Fibroblast of skin of right biceps (primary cell): Measurements from ENCODE around the gene B4GALT5.
A peak's percentile ranks its signal among the peaks of the same experiment; 100 is the strongest.

Source experiments
- DNase-seq: peaks from one replicate; pipeline ENCODE4 v3.0.0-alpha.2; 2013

B4GALT5 gene

DNA sequence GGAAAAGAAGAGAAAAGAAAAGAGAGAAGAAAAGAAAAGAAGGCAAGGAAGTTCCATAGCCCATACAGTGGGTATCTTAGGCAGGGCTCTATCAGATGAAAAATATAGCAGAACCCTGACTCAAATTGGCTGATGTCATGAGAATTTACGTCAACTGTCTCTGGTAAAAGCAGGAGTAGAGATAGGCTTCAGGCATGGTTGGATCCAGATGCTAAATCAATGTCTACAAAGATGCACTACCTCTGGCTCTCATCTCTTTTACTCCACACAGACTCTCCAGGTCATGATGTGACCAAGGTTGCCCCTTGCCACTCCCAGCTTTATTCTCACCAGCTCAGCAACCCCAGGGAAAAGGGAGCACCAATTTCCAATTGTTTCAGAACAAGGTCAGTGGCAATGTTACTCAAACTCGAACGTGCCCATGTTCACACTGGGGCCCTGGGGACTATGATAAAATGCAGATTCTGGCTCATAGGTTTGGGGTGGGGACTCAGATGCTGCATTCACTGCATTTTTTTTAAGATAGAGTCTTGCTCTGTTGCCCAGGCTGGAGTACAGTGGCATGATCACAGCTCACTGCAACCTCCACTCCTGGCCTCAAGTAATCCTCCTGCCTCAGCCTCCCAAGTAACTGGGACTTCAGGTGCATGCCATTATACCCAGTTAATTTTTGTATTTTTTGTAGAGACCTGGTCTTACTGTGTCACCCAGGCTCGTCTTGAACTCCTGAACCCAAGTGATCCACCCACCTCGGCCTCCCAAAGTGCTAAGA lies 112.3 kb downstream of the B4GALT5 start:
- DNase-seq, result no peak

- no peak for DNase-seq
Measured at GRCh38 chr20:49599746-49600113, 113.9 kb downstream of the B4GALT5 start.

DNA sequence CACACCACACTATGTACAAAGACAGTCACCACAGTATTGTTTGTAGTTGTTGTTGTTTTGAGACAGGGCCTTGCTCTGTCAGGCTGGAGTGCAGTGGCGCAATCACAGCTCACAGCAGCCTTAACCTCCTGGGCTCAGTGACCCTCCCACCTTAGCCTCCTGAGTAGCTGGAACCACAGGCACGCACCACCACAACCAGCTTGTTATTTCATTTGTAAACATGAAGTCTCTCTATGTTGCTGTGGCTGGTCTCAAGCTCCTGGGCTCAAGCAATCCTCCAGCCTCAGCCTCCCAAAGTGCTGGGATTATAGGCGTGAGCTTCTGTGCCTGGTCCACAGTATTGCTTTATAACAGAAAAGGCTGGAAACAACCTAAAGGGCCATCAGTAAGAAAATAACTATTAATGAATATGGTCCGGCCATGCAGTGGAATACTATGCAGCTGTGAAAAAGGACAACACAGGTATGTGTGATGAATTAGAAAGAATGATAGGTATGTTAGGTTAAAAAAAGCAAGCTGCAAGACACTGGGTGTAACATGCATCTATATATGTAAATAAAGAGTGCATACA lies 115.8 kb downstream of the B4GALT5 start:
- DNase-seq, result no peak

DNA sequence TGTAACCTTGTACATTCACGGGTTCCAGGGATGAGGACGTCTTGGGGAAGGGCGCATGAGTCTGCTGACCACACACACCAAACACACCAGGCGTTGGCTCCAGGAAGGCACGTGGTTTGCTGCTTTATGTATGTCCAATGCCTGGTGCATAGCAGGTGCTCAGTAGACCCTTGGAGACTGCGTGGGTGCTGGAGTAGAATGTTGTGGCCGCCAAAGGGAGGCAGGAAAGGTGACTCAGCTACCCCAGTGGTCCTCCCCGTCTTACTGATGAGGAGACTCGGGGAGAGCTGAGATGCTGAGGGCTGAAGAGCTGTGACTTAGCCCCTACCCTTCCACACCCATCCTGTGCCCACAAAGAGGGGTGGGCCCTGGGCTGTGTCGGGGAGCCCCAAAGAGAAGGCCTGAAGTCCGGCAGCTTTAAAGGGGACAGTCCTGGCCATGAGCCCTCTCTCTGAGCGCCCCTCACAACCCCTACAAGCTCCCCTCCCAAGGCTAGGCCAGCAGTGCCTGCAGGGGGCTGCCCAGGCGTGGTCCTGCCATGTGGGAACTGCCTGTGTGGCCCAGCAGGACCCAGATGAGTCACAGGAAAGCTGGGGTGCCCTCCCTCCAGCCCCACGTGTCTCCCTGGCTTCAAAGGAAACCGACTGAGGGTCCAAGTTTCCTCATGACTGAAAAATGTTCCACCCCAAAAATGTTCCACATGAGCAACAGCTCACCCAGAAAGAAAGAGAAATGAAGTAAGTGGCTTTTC lies 117.7 kb downstream of the B4GALT5 start:
- peak; percentile 46 for DNase-seq

- no peak for DNase-seq
Measured at GRCh38 chr20:49595346-49595745, 118.3 kb downstream of the B4GALT5 start.

- no peak for DNase-seq
Measured at GRCh38 chr20:49594931-49595315, 118.8 kb downstream of the B4GALT5 start.

DNA sequence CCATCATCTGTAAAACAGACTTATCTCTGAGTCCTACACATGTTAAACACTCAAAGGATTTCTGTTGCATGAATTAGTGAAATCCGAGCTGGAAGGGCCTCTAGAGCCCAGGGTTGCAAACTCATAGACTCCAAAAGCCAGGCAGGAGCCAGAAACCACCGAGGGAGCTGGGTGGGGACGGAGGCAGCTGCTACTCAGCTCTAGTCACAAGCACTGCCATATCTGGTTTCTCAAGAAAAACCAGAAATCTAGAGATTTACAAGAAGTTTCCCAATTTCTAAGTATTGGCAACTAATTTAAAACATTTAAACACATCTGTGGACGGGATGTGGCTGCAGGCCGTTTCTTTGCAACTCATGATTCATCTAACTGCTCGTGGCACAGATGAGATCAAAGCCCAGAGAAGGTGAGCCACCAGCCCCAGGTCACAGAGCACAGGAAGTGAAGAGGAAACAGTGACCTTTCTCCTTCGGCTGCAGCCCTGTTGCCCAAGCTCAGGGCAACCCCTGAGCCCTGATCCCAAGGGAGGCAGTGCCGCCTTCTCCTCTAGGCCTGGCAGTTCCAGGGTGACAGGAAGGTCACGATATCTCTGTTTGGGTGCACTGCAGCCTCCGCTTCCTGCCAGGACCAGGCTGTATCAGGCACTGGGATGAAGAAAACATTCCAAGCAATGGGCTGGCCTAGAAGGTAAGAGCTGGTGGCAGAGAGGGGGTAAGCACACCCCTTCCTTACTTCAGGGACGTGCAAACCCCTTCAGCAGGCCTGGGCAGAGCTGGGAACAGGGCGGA lies 119.3 kb downstream of the B4GALT5 start:
- peak; percentile 49 for DNase-seq

DNA sequence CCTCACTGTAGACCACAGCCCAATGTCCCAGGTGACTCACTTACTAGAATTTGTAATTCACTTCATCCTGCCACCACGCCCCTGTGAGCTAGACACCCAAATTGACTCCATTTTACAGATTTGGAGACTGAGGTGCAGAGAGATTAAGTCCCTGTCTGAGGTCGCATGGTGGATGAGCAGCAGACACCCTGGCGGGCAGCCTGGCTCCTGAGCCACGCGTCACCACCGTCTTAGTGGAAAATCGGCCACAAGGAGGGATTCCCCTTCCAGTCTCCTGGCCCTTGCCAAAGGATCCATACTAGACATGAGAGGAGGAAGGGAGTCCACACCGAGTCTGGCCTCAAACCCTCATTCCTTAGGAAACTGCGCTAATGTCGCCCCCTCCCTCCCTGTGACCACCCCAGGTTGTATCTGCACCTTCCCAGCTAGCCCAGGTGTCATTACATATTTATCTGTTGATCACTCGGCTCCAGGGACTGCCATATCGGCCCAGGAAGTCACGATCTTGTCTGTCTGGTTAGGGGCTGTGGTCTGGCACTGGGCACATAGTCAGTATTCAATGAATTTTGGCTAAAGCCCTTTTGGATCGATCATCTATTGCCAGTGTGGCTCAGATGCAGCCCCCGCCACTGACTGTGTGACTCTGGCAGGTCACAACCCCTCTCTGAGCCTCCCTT lies 120.1 kb downstream of the B4GALT5 start:
- DNase-seq, result no peak

DNA sequence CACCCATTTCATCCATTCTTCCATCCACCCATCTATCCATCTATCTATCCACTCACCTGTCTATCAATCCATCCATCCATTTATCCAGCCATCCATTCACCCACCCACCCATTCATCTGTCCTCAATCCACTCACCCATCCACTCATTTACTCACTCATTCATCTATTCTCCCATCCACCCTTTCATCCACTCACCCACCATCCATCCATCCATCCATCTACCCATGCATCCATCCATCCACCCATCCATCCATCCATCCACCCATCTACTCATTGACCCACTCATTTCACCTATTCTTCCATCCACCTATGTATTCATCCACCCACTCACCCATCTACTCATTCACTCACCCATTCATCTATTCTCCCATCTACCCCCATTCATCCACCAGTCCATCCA lies 121.6 kb downstream of the B4GALT5 start:
- no peak for DNase-seq

GRCh38 chr20:49591217-49591865 lies 122.3 kb downstream of the B4GALT5 start:
- DNase-seq, result peak; percentile 28

DNA sequence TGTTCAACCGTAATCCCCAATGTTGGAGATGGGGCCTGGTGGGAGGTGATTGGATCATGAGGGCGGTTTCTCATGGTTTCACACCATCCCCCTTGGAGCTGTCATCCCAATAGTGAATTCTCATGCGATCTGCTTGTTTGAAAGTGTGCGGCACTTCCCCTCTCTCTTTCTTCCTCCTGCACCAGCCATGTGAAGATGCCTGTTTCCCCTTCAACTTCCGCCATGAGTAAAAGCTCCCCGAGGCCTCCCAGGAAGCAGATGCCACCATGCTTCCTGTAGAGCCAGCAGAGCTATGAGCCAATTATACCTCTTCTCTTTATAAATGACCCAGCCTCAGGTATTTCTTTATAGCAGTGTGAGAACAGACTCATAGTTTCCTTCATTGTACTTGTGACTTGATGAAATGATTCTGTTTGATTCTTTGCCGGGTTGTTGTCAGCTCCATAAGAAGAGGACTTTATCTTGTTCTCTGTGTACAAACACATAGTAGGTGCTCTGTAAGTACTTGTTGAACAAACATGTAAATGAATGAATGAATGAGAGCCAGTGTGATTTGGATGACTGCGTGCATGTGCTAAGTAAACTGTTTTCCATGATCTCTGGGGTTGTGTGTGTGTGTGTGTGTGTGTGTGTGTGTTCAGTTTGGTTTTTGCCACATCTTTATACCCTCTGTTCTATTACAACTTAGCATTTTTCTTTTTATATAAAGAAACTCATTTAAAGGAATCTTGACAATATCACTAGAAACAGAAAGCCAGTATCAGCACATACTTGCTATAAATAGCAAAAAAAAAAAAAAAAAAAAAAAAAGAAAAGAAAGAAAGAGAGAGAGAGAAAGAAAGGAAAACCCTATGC lies 123.3 kb downstream of the B4GALT5 start:
- DNase-seq, result no peak

GRCh38 chr20:49589747-49590146 lies 123.9 kb downstream of the B4GALT5 start:
- DNase-seq, result no peak

DNA sequence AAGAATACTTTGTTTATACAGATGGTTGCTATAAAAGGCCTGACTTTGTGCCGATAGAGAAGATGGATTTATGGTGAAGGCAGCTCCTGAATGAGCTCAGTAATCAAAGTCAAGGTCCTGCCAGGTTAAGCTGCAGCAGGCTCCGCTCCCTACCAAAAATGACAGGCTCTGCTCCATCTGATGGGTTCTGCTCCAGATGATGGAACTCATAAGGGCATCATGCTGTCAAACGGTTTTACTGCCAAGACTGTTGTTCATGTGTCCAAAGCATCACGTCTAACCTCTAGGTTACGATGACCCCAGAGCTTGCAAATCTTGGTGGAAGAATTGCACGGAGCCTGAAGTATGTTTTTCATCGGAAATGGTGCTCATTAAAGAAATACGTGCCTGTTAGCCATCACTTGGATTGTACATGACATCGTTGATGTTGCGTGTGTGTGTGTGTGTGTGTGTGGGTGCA lies 126.5 kb downstream of the B4GALT5 start:
- peak; percentile 64 for DNase-seq

DNA sequence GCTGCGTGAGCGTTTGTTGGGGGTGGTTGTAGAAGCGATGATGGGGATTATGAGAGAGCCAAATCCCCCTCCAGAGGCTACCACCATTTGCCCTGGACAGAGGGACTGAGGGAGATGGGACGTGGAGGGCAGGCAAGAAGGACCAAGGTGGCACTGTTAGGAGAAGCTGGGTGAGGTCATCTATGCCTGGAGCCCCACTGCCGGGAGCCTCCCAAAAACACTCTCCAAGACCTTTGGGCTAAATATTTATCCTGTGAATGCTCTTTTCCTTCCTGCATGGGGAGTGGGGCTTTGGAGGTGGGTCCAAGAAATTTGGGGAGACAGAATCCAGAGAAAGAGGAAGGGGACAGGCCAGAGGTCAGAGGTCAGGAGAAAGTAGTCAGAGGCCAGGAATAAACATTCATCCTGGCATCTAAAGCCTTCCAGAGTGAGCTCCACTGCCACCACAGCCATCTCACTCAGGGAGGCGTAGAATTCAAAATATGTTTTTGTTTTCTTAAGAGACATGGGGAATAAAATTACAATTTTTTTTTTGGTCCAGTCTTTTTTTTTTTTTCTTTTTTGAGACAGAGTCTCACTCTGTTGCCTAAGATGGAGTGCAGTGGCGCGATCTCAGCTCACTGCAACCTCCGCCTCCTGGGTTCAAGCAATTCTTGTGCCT lies 128.0 kb downstream of the B4GALT5 start:
- DNase-seq, result no peak

DNA sequence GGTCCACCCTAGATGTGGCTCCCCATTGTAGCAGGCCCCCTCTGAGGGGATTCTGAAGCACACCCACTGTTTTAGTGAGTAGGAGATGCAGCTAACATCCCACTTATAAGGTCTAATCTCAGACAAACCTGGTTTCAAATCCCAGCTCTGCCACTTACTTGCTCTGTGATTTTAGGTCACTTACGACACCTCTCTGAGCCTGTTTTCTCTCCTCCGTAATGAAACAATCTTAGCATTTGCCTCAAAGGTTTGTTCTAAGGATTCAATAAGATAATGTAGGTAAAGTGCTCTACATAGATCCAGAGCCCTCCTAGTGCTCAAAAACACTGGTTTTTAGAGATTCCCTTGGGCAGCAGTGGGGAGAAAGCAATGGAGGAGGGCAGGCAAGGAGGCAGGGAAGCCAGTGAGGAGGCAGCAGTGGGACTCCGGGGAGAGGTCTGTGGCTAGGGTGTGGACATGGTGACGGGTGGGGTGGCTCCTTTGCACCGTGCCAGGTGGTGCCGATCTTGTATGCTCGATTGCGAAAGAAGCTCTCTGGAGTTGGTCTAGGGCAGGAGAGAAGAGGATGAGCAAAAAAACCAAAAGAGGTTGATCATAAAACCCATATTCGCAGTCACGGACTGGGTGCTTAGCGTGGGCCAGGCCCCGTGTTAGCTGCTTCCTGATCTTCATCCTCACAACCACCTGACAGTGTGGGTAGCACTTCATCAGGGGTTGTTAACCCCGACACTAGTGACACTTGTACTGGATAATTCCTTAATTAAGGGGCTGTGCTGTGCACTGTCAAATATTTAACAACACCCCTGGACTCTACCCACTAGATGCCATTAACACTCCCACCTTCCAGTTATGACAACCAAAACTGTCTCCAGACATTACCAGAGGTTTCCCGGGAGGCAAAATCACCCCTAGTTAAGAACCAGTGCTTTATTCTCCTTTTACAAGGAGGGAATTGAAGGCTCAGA lies 129.0 kb downstream of the B4GALT5 start:
- no peak for DNase-seq

DNA sequence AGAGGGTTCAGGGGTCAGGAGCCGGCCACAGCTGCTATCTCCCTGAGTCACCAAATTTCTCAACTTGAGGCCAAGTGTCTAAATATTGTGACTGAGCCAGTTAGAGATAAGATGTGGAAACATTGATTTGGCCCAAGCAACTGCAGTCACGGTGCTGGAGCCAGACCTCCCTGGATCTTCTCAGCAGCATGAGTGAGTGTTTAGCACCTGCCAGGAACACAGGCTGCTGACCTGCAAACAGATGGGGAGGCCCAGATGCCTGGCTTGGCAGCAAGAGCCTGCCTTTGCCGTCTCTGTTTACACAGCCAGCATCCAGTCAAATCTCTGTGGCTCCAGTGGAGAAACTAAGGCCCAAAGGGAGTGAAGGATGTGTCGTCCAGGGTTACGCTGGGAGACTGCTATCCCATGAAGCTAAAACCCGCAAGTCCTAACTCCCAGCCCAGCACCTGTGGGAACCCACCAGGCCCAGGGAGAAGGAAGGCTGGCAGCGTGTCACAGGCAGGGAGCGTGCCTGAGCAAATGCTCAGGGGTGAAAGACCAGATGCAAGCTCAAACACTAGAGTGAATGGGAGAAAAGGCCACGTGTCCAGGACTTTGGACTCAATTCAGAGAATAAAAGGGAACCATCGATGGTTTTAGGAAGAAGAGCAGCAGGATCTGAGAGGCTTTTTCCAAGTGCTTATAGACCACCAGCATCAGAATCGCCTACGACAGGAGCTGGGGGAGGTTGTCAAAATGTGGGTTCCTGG lies 129.8 kb downstream of the B4GALT5 start:
- DNase-seq, result peak; percentile 72

DNA sequence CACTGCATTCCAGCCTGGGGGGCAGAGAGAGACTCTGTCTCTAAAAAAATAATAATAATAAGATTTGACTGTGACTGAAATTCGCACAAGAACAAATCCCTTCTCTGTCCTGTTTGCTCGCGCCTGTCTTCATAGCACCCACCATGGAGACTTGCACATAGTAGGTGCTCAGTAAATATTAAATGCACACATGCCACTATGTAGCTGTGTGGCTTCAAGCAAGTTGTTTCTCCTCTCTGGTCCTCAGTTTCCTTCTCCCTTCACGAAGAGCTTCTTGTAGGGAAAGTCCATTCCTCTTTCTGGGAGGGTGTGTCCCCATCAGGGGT lies 130.4 kb downstream of the B4GALT5 start:
- DNase-seq, result no peak
